LNCAP (cell line): Measurements from ENCODE around the gene DRAP1.

Source experiments
- CTCF ChIP-seq: fragments of 450-650 bp; IDR thresholded peaks from 2 replicates; pipeline ENCODE4 v1.5.1; 2017; ENCODE audit warnings: mild to moderate bottlenecking

DRAP1 gene

GRCh38 chr11:65919141-65919572 lies at the start of gene DRAP1:
DRAP1 (plus strand) TSS chr11:65919426; CDS start chr11:65919502, 76 bp downstream.
- TF ChIP-seq CTCF, result no peak

- TF ChIP-seq CTCF, result no peak
These were observed 49.5 kb upstream of the DRAP1 start for GRCh38 chr11:65869643-65870306.

GRCh38 chr11:65870307-65870658 lies 48.9 kb upstream of the DRAP1 start:
- TF ChIP-seq CTCF, result no peak

- no peak for TF ChIP-seq CTCF
These were observed 48.2 kb upstream of the DRAP1 start for GRCh38 chr11:65870706-65871681.

- TF ChIP-seq CTCF, result no peak
These were observed 47.2 kb upstream of the DRAP1 start for GRCh38 chr11:65871811-65872548.

GRCh38 chr11:65872586-65873317 lies 46.5 kb upstream of the DRAP1 start, which contains the start of gene EFEMP2:
EFEMP2 (minus strand) TSS chr11:65872800; CDS start chr11:65872354, 446 bp downstream.
- TF ChIP-seq CTCF, result no peak
